H1 (cell line): ENCODE data around the gene SART1. TPM values are rescaled to one million over a fixed set of nuclear protein-coding genes. Genes with fewer than 3 reads are reported as not detected.

ENCODE experiments used
- CBX5 ChIP-seq: fragments of 300-800, 300-1000 bp; sonication (generic); IDR thresholded peaks from 2 replicates; pipeline ENCODE4 v1.7.1; 2016; ENCODE audit warnings: antibody characterized with exemption, low read length, low read depth
- CTBP2 ChIP-seq: IDR thresholded peaks from 2 replicates; pipeline ENCODE4 v1.7.0; 2011; ENCODE audit warnings: borderline replicate concordance, mild to moderate bottlenecking, moderate library complexity, mixed read lengths, low read length; ENCODE audit not compliant: insufficient read depth, insufficient read length
- EGR1 ChIP-seq: IDR thresholded peaks from 2 replicates; pipeline ENCODE4 v1.6.1; 2011; ENCODE audit warnings: low read depth, low read length, borderline replicate concordance
- polyA plus RNA-seq, 7 experiments: library from polyadenylated mRNA; depleted of rRNA in 3 of 7; stranded (reverse) in 5 of 7; unstranded in 2 of 7; fragments of >200 nt in 5 of 7; fragments of 200-250 nt in 2 of 7; gene quantifications; 1 replicate in 5 of 7; 2 replicates in 1 of 7; 4 replicates in 1 of 7; pipeline versions ENCODE4 v1.2.1 to v1.2.3, GENCODE V29; 2011 to 2013; ENCODE audit warnings: missing spikeins in 2 of 7, mixed read lengths in 2 of 7
- total RNA-seq: library from RNA; stranded (reverse); fragmentation: NEBNext Ultra II Directional; extraction: Animal tissue kit (Norgen Biotek cat#: 25700); gene quantifications from 2 replicates; pipeline ENCODE4 v1.2.1, GENCODE V29; 2021
- TF ChIP-seq, protein P1 (sequence below): IDR thresholded peaks from 2 replicates; pipeline ENCODE4 v1.6.1; 2011; ENCODE audit warnings: low read length, improper control_type of control experiment
- TF ChIP-seq, protein P2 (sequence below): IDR thresholded peaks from 2 replicates; pipeline ENCODE4 v1.6.1; 2011; ENCODE audit warnings: low read depth, mild to moderate bottlenecking, low read length; ENCODE audit not compliant: insufficient read depth

Gene SART1
- total and polyA plus RNA-seq, 2 of the 8 experiments (the other 6 are each of a cell fraction or from before 2014, with no cell fraction given), result 9.7 to 46.1 TPM

DNA sequence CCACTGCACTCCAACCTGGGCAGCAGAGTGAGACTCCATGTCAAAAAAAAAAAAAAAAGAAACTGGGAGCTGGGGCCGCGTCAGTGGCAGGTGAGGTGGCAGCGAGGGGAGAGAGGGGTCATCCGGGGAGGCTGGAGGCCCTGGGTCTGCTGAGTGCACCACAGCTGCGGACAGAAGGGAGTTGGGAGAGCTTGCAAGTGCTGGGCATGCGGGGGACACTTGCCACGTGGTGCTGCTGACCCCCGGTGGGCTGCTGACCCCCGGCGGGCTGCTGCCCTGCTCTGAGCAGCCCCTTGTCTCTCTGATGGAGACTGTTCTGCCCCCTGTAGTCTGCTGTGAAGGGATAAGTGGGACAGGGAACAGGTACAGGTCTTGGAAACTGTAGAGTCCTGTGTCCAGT, 39.7 kb upstream of the SART1 start (continued):
- TF ChIP-seq, protein P1, sequence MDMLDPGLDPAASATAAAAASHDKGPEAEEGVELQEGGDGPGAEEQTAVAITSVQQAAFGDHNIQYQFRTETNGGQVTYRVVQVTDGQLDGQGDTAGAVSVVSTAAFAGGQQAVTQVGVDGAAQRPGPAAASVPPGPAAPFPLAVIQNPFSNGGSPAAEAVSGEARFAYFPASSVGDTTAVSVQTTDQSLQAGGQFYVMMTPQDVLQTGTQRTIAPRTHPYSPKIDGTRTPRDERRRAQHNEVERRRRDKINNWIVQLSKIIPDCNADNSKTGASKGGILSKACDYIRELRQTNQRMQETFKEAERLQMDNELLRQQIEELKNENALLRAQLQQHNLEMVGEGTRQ, result no peak
- TF ChIP-seq, protein P2, sequence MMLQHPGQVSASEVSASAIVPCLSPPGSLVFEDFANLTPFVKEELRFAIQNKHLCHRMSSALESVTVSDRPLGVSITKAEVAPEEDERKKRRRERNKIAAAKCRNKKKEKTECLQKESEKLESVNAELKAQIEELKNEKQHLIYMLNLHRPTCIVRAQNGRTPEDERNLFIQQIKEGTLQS, result no peak
- no peak for TF ChIP-seq CTBP2
- TF ChIP-seq CBX5, result no peak
- no peak for TF ChIP-seq EGR1
- TF ChIP-seq, all 59 proteins: peak for 0
